IMR-90 (cell line): ENCODE data around the gene LPXN.

Experiments used
- POLR2A ChIP-seq: IDR thresholded peaks from 2 replicates; pipeline ENCODE4 v1.6.1; 2012; ENCODE audit warnings: mild to moderate bottlenecking, low read depth, low read length
- RAD21 ChIP-seq: IDR thresholded peaks from 2 replicates; pipeline ENCODE4 v1.6.1; 2012; ENCODE audit warnings: low read length, improper control_type of control experiment
- TF ChIP-seq, protein P1 (sequence below): conservative IDR thresholded peaks from 2 replicates; pipeline ENCODE4 v1.5.1; 2012; ENCODE audit warnings: mild to moderate bottlenecking, low read depth, low read length, improper control_type of control experiment

DNA sequence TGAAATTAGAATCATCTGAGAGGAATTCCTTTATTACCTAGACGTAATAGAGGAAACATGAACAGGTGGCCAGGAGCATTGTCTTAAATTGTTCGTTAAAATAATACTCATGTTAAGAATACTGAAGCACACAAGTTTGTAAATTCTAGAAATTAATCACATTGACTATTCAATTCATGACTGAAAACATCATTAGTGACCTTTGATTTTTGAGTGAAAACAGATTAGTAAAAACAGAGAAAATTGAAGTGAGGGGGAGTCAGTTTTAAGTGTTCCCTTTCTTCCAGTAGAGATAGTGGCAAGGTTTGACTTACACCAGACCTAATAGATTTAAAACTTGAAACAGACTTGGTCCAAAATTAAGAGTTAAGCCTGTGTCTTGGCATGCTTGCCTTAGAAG is 4.7 kb upstream of the LPXN start:
- TF ChIP-seq, protein P1, sequence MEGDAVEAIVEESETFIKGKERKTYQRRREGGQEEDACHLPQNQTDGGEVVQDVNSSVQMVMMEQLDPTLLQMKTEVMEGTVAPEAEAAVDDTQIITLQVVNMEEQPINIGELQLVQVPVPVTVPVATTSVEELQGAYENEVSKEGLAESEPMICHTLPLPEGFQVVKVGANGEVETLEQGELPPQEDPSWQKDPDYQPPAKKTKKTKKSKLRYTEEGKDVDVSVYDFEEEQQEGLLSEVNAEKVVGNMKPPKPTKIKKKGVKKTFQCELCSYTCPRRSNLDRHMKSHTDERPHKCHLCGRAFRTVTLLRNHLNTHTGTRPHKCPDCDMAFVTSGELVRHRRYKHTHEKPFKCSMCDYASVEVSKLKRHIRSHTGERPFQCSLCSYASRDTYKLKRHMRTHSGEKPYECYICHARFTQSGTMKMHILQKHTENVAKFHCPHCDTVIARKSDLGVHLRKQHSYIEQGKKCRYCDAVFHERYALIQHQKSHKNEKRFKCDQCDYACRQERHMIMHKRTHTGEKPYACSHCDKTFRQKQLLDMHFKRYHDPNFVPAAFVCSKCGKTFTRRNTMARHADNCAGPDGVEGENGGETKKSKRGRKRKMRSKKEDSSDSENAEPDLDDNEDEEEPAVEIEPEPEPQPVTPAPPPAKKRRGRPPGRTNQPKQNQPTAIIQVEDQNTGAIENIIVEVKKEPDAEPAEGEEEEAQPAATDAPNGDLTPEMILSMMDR, result no peak
- no peak for TF ChIP-seq RAD21
- no peak for TF ChIP-seq POLR2A
